ENCODE measurements around the gene OPA3.

GRCh38 chr19:45575216-45575615 is 9.4 kb downstream of the OPA3 start:
- TF ChIP-seq CTCF (IDR thresholded peaks at IDR 0.05) (no peak), EP300 (IDR thresholded peaks at IDR 0.05) (no peak)

Measured in stomach (tissue), 4 donors.